ENCODE data around the gene PSG1. TPM values are rescaled to one million over a fixed set of nuclear protein-coding genes. Genes with fewer than 3 reads are reported as not detected.
"Not testable (repeated sequence)": the region's sequence is repeated elsewhere in the genome, so short reads cannot be mapped to it uniquely, and the experiment has no call there.

Gene PSG1
- total RNA-seq, 1 donor from 2014 or later = not detected

GRCh38 chr19:42887876-42888445 lies 8.4 kb upstream of the PSG1 start:
- DNase-seq; intact Hi-C loops (cut with micrococcal nuclease); ATAC-seq: not testable (repeated sequence)

GRCh38 chr19:42882730-42883129 lies 3.2 kb upstream of the PSG1 start:
- DNase-seq; ATAC-seq; intact Hi-C loops (cut with micrococcal nuclease): not testable (repeated sequence)

GRCh38 chr19:42882010-42882409 lies 2.5 kb upstream of the PSG1 start:
- intact Hi-C loops (cut with micrococcal nuclease); ATAC-seq; DNase-seq: not testable (repeated sequence)

- intact Hi-C loops (cut with micrococcal nuclease) = not testable (repeated sequence)
Measured at GRCh38 chr19:42881279-42881678, 1.8 kb upstream of the PSG1 start.

GRCh38 chr19:42880621-42881020 lies 1.1 kb upstream of the PSG1 start:
- DNase-seq; intact Hi-C loops (cut with micrococcal nuclease); ATAC-seq: not testable (repeated sequence)

More at GRCh38 chr19:42881279-42881678, 1.8 kb upstream of the PSG1 start:
- not testable (repeated sequence) for ATAC-seq, DNase-seq

GRCh38 chr19:42876596-42876995 lies 2.9 kb downstream of the PSG1 start:
- ATAC-seq; DNase-seq; intact Hi-C loops (cut with micrococcal nuclease): not testable (repeated sequence)

- ATAC-seq; DNase-seq; intact Hi-C loops (cut with micrococcal nuclease): not testable (repeated sequence)
Measured at GRCh38 chr19:42875881-42876280, 3.6 kb downstream of the PSG1 start.

GRCh38 chr19:42874901-42875813 lies 4.4 kb downstream of the PSG1 start:
- ATAC-seq; DNase-seq; intact Hi-C loops (cut with micrococcal nuclease): not testable (repeated sequence)

- intact Hi-C loops (cut with micrococcal nuclease); DNase-seq; ATAC-seq: not testable (repeated sequence)
Measured at GRCh38 chr19:42874136-42874535, 5.4 kb downstream of the PSG1 start.

- intact Hi-C loops (cut with micrococcal nuclease) = no loop called here
- ATAC-seq = no peak
- DNase-seq = no peak
Measured at GRCh38 chr19:42872608-42873007, 6.9 kb downstream of the PSG1 start.

GRCh38 chr19:42857544-42857867 lies 22.0 kb downstream of the PSG1 start:
- ATAC-seq = no peak

GRCh38 chr19:42856866-42857543 lies 22.5 kb downstream of the PSG1 start:
- intact Hi-C loops (cut with micrococcal nuclease); ATAC-seq; DNase-seq: not testable (repeated sequence)

More at GRCh38 chr19:42857544-42857867, 22.0 kb downstream of the PSG1 start:
- intact Hi-C loops (cut with micrococcal nuclease) = no loop called here
- no peak for DNase-seq

GRCh38 chr19:42854745-42855144 lies 24.8 kb downstream of the PSG1 start:
- ATAC-seq; intact Hi-C loops (cut with micrococcal nuclease); DNase-seq: not testable (repeated sequence)

GRCh38 chr19:42853231-42853630 lies 26.3 kb downstream of the PSG1 start:
- ATAC-seq; intact Hi-C loops (cut with micrococcal nuclease); DNase-seq: not testable (repeated sequence)

GRCh38 chr19:42852821-42853220 lies 26.7 kb downstream of the PSG1 start:
- intact Hi-C loops (cut with micrococcal nuclease); DNase-seq; ATAC-seq: not testable (repeated sequence)

GRCh38 chr19:42851718-42852280 lies 27.7 kb downstream of the PSG1 start:
- DNase-seq; intact Hi-C loops (cut with micrococcal nuclease); ATAC-seq: not testable (repeated sequence)

GRCh38 chr19:42850981-42851717 lies 28.4 kb downstream of the PSG1 start:
- ATAC-seq = peak; percentile 66
- peak; percentile 36 for DNase-seq

GRCh38 chr19:42846597-42846996 lies 32.9 kb downstream of the PSG1 start:
- no peak for ATAC-seq
- intact Hi-C loops (cut with micrococcal nuclease) = no loop called here
- DNase-seq = no peak

More at GRCh38 chr19:42850981-42851717, 28.4 kb downstream of the PSG1 start:
- intact Hi-C loops (cut with micrococcal nuclease) = no loop called here

Measured in left ventricle myocardium superior (tissue), 1 donor.